Tibial nerve (tissue), 4 donors: Measurements from ENCODE around the gene IP6K3. TPM values are rescaled to one million over a fixed set of nuclear protein-coding genes. Genes with fewer than 3 reads are reported as not detected.

Experiments used
- DNase-seq, 2 donors: peaks; one replicate each; pipeline ENCODE4 v3.0.0-alpha.2; 2019; ENCODE audit warnings: low spot score in 2 of 2
- H3K27ac ChIP-seq, 4 donors: fragments of 200-600 bp; sonication (generic) in 3 of 4; one replicate each; pipeline ENCODE4 v1.5.1; 2017 to 2019; ENCODE audit warnings: mild to moderate bottlenecking in 1 of 4
- H3K27me3 ChIP-seq, 2 donors: fragments of 200-600 bp; sonication (generic) in 1 of 2; one replicate each; pipeline versions ENCODE4 v1.5.1 to v1.6.0; 2017 to 2019
- H3K36me3 ChIP-seq, 3 donors: fragments of 200-600 bp; sonication (generic); one replicate each; pipeline ENCODE4 v1.5.1; 2018 to 2019
- H3K4me1 ChIP-seq, 4 donors: fragments of 200-600 bp; sonication (generic) in 3 of 4; one replicate each; pipeline ENCODE4 v1.5.1; 2017 to 2019
- H3K4me3 ChIP-seq, 4 donors: fragments of 200-600 bp; sonication (generic) in 3 of 4; one replicate each; pipeline ENCODE4 v1.5.1; 2017 to 2019; ENCODE audit warnings: mild to moderate bottlenecking in 1 of 4, moderate library complexity in 1 of 4
- H3K9me3 ChIP-seq, 4 donors: fragments of 200-600 bp; sonication (generic) in 3 of 4; one replicate each; pipeline ENCODE4 v1.5.1; 2017 to 2019
- EP300 ChIP-seq, 2 donors: sonication (generic); formaldehyde crosslinking; IDR thresholded peaks; one replicate each; pipeline ENCODE4 v1.6.1; 2017; ENCODE audit warnings: antibody characterized with exemption in 2 of 2, mild to moderate bottlenecking in 1 of 2
- POLR2A ChIP-seq, 2 donors: fragments of 450-650 bp; IDR thresholded peaks; one replicate each; pipeline ENCODE4 v1.6.1; 2017; ENCODE audit warnings: antibody characterized with exemption in 2 of 2, mild to moderate bottlenecking in 2 of 2, moderate library complexity in 2 of 2
- WGBS, 2 donors: methylation state at CpG; one replicate each; pipeline ENCODE4 v1.1.5; 2018; 5-methylcytosine and 5-hydroxymethylcytosine counted together
- total RNA-seq, 4 donors: library from RNA; depleted of rRNA; stranded (reverse); fragments of >200 nt; gene quantifications; one replicate each; pipeline ENCODE4 v1.1.0, GENCODE V29; 2016
- TF ChIP-seq, protein P1 (sequence below), 5 experiments: fragments of 200-600 bp in 3 of 5; fragments of 450-650 bp in 2 of 5; sonication (generic) in 3 of 5; IDR thresholded peaks; one replicate each; pipeline ENCODE4 v1.5.1; 2016 to 2019; ENCODE audit warnings: antibody characterized with exemption in 5 of 5, mild to moderate bottlenecking in 3 of 5, moderate library complexity in 2 of 5

IP6K3 gene
- total RNA-seq, 4 donors from 2014 or later, result 0.39 to 3.0 (median 1.7) TPM

DNA sequence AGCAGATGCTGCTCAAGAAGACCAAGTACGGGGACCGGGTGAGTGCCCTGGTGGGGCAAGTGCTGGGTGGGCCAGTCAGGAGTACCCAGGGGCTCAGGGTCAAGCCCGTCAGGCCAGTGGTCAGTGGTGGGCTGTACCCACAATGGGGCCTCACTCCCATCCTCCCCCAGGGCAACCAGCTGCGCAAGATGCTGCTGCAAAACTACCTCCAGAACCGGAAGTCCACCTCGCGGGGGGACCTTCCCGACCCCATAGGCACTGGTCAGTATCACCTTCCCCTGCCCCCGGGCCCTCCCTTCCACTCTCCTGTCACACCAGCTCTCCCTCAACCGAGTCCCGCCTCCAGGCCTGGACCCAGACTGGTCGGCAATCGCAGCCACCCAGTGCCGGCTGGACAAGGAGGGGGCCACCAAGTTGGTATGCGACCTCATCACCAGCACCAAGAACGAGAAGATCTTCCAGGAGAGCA lies 62.2 kb downstream of the IP6K3 start:
- Histone ChIP-seq H3K36me3 (peaks cover 5 to 100% (median 50%) of the 10 kb centered on the region in 3 donors), H3K27me3 (no peaks in the 10 kb centered on the region), H3K4me3 (no peak overlapping the region), H3K27ac (peak overlapping the region in 2 of 4 donors; percentile 69 to 80), H3K4me1 (peaks cover 0 to 21% (median 2%) of the 10 kb centered on the region in 4 donors), H3K9me3 (no peaks in the 10 kb centered on the region)
- TF ChIP-seq EP300 (IDR thresholded peaks at IDR 0.05), result no peak
- TF ChIP-seq POLR2A (IDR thresholded peaks at IDR 0.05), result no peak
- TF ChIP-seq, protein P1, sequence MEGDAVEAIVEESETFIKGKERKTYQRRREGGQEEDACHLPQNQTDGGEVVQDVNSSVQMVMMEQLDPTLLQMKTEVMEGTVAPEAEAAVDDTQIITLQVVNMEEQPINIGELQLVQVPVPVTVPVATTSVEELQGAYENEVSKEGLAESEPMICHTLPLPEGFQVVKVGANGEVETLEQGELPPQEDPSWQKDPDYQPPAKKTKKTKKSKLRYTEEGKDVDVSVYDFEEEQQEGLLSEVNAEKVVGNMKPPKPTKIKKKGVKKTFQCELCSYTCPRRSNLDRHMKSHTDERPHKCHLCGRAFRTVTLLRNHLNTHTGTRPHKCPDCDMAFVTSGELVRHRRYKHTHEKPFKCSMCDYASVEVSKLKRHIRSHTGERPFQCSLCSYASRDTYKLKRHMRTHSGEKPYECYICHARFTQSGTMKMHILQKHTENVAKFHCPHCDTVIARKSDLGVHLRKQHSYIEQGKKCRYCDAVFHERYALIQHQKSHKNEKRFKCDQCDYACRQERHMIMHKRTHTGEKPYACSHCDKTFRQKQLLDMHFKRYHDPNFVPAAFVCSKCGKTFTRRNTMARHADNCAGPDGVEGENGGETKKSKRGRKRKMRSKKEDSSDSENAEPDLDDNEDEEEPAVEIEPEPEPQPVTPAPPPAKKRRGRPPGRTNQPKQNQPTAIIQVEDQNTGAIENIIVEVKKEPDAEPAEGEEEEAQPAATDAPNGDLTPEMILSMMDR (IDR thresholded peaks at IDR 0.05), result no peak
- no peak for DNase-seq
- WGBS, 2 donors, result 88 to 89% methylated on average over 15 to 16 of the region's 16 CpGs

DNA sequence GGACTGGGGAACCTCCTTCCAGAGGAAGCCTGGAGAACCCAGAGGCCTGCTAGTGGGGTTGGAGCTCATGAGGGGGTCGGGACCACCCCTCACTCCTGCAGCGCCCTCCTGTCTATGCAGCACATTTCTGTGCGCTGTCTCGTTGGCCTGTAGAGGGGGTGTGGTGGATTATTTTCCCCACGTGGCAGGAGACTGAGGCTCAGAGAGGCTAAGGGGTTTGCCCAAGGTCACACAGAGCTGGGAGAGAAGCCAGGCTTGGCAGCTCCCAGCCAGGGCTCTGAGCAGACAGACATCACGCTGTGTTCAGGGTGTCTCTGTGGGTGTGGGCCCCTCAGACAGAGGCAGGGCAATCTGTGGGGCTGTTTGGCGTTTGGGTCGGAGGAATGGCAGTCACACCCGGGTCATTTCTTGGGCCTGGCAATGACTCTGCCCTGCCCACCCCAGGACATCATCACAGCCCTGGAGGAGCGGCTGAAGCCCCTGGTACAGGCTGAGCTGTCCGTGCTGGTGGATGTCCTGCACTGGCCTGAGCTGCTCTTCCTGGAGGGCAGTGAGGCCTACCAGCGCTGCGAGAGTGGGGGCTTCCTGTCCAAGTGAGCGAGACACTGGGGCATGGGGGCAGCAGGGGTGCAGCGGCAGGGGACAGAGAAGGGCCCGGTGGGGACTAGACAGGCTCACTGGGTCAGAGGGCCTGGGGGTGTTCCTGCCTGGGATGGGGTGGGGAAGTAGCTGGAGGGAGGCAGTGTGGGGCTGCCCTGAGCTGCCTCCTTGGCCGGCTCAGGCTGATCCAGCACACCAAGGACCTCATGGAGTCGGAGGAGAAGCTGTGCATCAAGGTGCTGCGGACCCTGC lies 62.9 kb downstream of the IP6K3 start:
- DNase-seq, result no peak
- H3K4me1 ChIP-seq, result peaks cover 0 to 21% (median 2%) of the 10 kb centered on the region in 4 donors
- H3K27ac ChIP-seq, result peak overlapping the region in 3 of 4 donors; percentile 6 to 80 (median 69)
- no peaks in the 10 kb centered on the region for H3K27me3 ChIP-seq
- peaks cover 5 to 100% (median 47%) of the 10 kb centered on the region in 3 donors for H3K36me3 ChIP-seq
- no peak overlapping the region for H3K4me3 ChIP-seq
- TF ChIP-seq POLR2A (IDR thresholded peaks at IDR 0.05) (no peak), EP300 (IDR thresholded peaks at IDR 0.05) (no peak)
- TF ChIP-seq, protein P1 (IDR thresholded peaks at IDR 0.05), result no peak
- WGBS, 2 donors, result 60 to 65% methylated on average over 16 to 18 of the region's 19 CpGs
- H3K9me3 ChIP-seq, result no peaks in the 10 kb centered on the region

GRCh38 chr6:33683051-33683571 lies 63.6 kb downstream of the IP6K3 start:
- no peak for DNase-seq
- Histone ChIP-seq H3K9me3 (no peaks in the 10 kb centered on the region), H3K4me1 (peaks cover 0 to 21% (median 2%) of the 10 kb centered on the region in 4 donors), H3K27ac (peak overlapping the region; percentile 6 to 80 (median 58)), H3K4me3 (no peak overlapping the region), H3K36me3 (peaks cover 5 to 100% (median 47%) of the 10 kb centered on the region in 3 donors), H3K27me3 (no peaks in the 10 kb centered on the region)
- TF ChIP-seq POLR2A (IDR thresholded peaks at IDR 0.05), result no peak
- peak in 1 of 2 donors; percentile 39 for TF ChIP-seq EP300 (IDR thresholded peaks at IDR 0.05)
- TF ChIP-seq, protein P1 (IDR thresholded peaks at IDR 0.05), result peak in 1 of 5 experiments; percentile 27
- WGBS, 2 donors, result 51 to 64% methylated on average over 12 to 15 of the region's 15 CpGs

GRCh38 chr6:33682341-33682740 lies 64.4 kb downstream of the IP6K3 start:
- TF ChIP-seq, protein P1 (IDR thresholded peaks at IDR 0.05), result no peak
- TF ChIP-seq POLR2A (IDR thresholded peaks at IDR 0.05) (no peak), EP300 (IDR thresholded peaks at IDR 0.05) (no peak)
- H3K27ac ChIP-seq, result peak overlapping the region in 3 of 4 donors; percentile 46 to 80 (median 69)
- peaks cover 5 to 100% (median 42%) of the 10 kb centered on the region in 3 donors for H3K36me3 ChIP-seq
- no peaks in the 10 kb centered on the region for H3K9me3 ChIP-seq
- H3K27me3 ChIP-seq, result no peaks in the 10 kb centered on the region
- 84 to 86% methylated on average over 12 to 13 of the region's 13 CpGs for WGBS, 2 donors
- no peak for DNase-seq
- no peak overlapping the region for H3K4me3 ChIP-seq
- peaks cover 0 to 21% (median 2%) of the 10 kb centered on the region in 4 donors for H3K4me1 ChIP-seq

GRCh38 chr6:33679761-33680160 lies 66.9 kb downstream of the IP6K3 start:
- Histone ChIP-seq H3K9me3 (no peaks in the 10 kb centered on the region), H3K36me3 (peaks cover 0 to 100% (median 32%) of the 10 kb centered on the region in 3 donors), H3K4me3 (no peak overlapping the region), H3K4me1 (peaks cover 0 to 26% (median 6%) of the 10 kb centered on the region in 4 donors), H3K27me3 (no peaks in the 10 kb centered on the region), H3K27ac (no peak overlapping the region)
- DNase-seq, result no peak
- no peak for TF ChIP-seq EP300 (IDR thresholded peaks at IDR 0.05)
- TF ChIP-seq, protein P1 (IDR thresholded peaks at IDR 0.05), result no peak
- TF ChIP-seq POLR2A (IDR thresholded peaks at IDR 0.05), result no peak
- WGBS, 2 donors, result 92 to 93% methylated on average over 19 of the region's 20 CpGs
